K562 (cell line): ENCODE results near the gene TEX54. TPM values are rescaled to one million over a fixed set of nuclear protein-coding genes. Genes with fewer than 3 reads are reported as not detected.

Experiments
- CC2D1A ChIP-seq: fragments of 450-650 bp; IDR thresholded peaks from 2 replicates; pipeline ENCODE4 v1.6.1; 2017; ENCODE audit warnings: mild to moderate bottlenecking
- CHD7 ChIP-seq: fragments of 200-600 bp; sonication (generic); IDR thresholded peaks from one replicate; pipeline ENCODE4 v1.6.1; 2012; ENCODE audit warnings: mild to moderate bottlenecking, low read depth, low read length, inconsistent platforms
- FOXJ2 ChIP-seq: fragments of 200-800 bp; sonication (Bioruptor generic); IDR thresholded peaks from 2 replicates; pipeline ENCODE4 v1.6.1; 2016; ENCODE audit warnings: missing genetic modification characterization, missing compliant biosample characterization
- GABPA ChIP-seq: fragments of 200-800 bp; sonication (Bioruptor generic); conservative IDR thresholded peaks from 2 replicates; pipeline ENCODE4 v1.6.1; 2016; ENCODE audit warnings: low read depth, missing genetic modification characterization, missing compliant biosample characterization
- HNRNPL ChIP-seq: fragments of 200-400 bp; formaldehyde crosslinking; IDR thresholded peaks from 2 replicates; pipeline ENCODE4 v1.6.1; 2017; ENCODE audit warnings: low read depth, mild to moderate bottlenecking, low read length
- JUNB ChIP-seq: fragments of 450-650 bp; formaldehyde crosslinking; conservative IDR thresholded peaks from 2 replicates; pipeline ENCODE4 v1.4.0; 2020; ENCODE audit warnings: mild to moderate bottlenecking
- KLF6 ChIP-seq: fragments of 250-450 bp; sonication (Bioruptor Pico); IDR thresholded peaks from 2 replicates; pipeline ENCODE4 v1.4.0; 2020; ENCODE audit warnings: mild to moderate bottlenecking, moderate library complexity, borderline replicate concordance
- NFE2L1 ChIP-seq: fragments of 450-650 bp; IDR thresholded peaks from 2 replicates; pipeline ENCODE4 v1.6.1; 2016; ENCODE audit warnings: missing genetic modification characterization, low read depth, mild to moderate bottlenecking, missing compliant biosample characterization, moderate library complexity, borderline replicate concordance
- NR2C1 ChIP-seq, 2 experiments: fragments of 450-650 bp; IDR thresholded peaks; 2 replicates each; pipeline ENCODE4 v1.6.1; 2017; ENCODE audit warnings: mild to moderate bottlenecking in 2 of 2, antibody characterized with exemption in 1 of 2, inconsistent platforms in 1 of 2, missing compliant biosample characterization in 1 of 2, missing genetic modification characterization in 1 of 2
- RCOR1 ChIP-seq, 2 experiments: IDR thresholded peaks; 2 replicates each; pipeline ENCODE4 v1.6.1; 2012; ENCODE audit warnings: low read depth in 2 of 2, low read length in 2 of 2, borderline replicate concordance in 1 of 2, improper control_type of control experiment in 1 of 2
- SMC3 ChIP-seq: conservative IDR thresholded peaks from 2 replicates; pipeline ENCODE4 v1.6.1; 2011; ENCODE audit warnings: low read depth, low read length, improper control_type of control experiment; ENCODE audit not compliant: insufficient read depth
- ZNF436 ChIP-seq: fragments of 250-450, 450-650 bp; sonication (Bioruptor Pico); formaldehyde crosslinking; IDR thresholded peaks from 2 replicates; pipeline ENCODE4 v1.7.0; 2020; ENCODE audit warnings: mild to moderate bottlenecking
- ZNF780A ChIP-seq: fragments of 250-450 bp; sonication (Bioruptor Pico); IDR thresholded peaks from 2 replicates; pipeline ENCODE4 v1.5.0; 2021; ENCODE audit warnings: mild to moderate bottlenecking
- polyA plus RNA-seq, 8 experiments: library from polyadenylated mRNA; depleted of rRNA in 4 of 8; stranded (reverse) in 5 of 8; unstranded in 3 of 8; fragments of >200 nt; fragmentation: Nextera tagmentation in 2 of 8; fragmentation: Illumina TruSeq in 1 of 8; extraction: Ambion mirVana in 2 of 8; extraction: Trizol in 1 of 8; gene quantifications; 2 replicates each; pipeline versions ENCODE4 v1.2.1 to v1.2.3, GENCODE V29; 2011 to 2014; ENCODE audit warnings: inconsistent platforms in 1 of 8, missing spikeins in 1 of 8
- total RNA-seq, 7 experiments: library from RNA; depleted of rRNA in 6 of 7; stranded (reverse); fragments of >200 nt in 6 of 7; fragmentation: Illumina TruSeq in 2 of 7; extraction: Trizol in 2 of 7; gene quantifications; 2 replicates each; pipeline versions ENCODE4 v1.2.1 to v1.2.3, GENCODE V29; 2011 to 2021; ENCODE audit warnings: low replicate concordance in 1 of 7
- TF ChIP-seq, protein P1 (sequence below): fragments of 450-650 bp; IDR thresholded peaks from one replicate; pipeline ENCODE4 v1.6.1; 2018; ENCODE audit warnings: mild to moderate bottlenecking, moderate library complexity; ENCODE audit not compliant: partially characterized antibody

The TEX54 gene
- total and polyA plus RNA-seq, 9 of the 15 experiments (the other 6 are each of a cell fraction or from before 2014, with no cell fraction given), result not detected

DNA sequence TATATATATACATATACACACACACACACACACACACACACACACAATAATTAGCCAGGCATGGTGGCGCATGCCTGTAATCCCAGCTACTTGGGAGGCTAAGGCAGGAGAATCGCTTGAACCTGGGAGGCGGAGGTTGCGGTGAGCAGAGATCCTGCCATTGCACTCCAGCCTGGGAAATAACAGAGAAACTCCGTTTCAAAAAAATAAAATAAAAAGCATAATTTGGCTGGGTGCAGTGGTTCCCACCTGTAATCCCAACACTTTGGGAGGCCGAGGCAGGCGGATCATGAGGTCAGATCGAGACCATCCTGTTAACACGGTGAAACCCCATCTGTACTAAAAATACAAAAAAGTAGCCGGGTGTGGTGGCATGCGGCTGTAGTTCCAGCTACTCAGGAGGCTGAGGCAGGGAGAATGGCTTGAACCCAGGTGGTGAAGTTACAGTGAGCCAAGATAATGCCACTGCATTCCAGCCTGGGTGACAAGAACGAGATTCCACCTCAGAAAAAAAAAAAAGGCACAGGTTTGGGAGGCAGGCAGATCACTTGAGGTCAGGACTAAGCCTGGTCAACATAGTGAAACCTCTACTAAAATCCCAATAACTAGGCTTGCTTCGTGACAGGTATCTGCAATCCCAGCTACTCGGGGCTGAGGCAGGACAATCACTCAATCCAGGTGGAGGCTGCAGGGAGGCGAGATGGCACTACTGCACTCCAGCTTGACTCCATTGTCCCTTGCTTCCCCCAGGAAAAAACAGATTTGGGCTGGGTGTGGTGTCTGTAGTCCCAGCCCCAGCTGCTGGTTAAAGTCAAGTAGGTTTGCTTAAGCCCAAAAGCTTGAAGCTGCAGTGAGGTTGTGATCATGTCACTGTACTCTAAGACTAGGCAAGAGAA, 18.5 kb upstream of the TEX54 start (continued):
- no peak for TF ChIP-seq NFE2L1 (tag)
- no peak for TF ChIP-seq CHD7
- no peak for TF ChIP-seq JUNB (CRISPR knock-in tag)
- no peak for TF ChIP-seq GABPA
- peak; percentile 4; the same call in 1 of the 2 replicates for TF ChIP-seq ZNF436
- TF ChIP-seq KLF6, result no peak
- no peak for TF ChIP-seq HNRNPL
- TF ChIP-seq ZNF780A (CRISPR knock-in tag), result no peak
- no peak for TF ChIP-seq CC2D1A
- TF ChIP-seq NR2C1 (IDR thresholded peaks at IDR 0.05), result no peak
- TF ChIP-seq NR2C1 (tag; IDR thresholded peaks at IDR 0.05), result no peak
- peak; percentile 18 to 49; a peak in 2 of 4 replicates for TF ChIP-seq RCOR1 (IDR thresholded peaks at IDR 0.05; ENCODE audit: borderline replicate concordance in 1 of 2, low read depth in 2 of 2, low read length in 2 of 2)
- TF ChIP-seq, protein P1, sequence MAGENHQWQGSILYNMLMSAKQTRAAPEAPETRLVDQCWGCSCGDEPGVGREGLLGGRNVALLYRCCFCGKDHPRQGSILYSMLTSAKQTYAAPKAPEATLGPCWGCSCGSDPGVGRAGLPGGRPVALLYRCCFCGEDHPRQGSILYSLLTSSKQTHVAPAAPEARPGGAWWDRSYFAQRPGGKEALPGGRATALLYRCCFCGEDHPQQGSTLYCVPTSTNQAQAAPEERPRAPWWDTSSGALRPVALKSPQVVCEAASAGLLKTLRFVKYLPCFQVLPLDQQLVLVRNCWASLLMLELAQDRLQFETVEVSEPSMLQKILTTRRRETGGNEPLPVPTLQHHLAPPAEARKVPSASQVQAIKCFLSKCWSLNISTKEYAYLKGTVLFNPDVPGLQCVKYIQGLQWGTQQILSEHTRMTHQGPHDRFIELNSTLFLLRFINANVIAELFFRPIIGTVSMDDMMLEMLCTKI, result no peak
- TF ChIP-seq FOXJ2 (tag), result no peak
- TF ChIP-seq SMC3, result 0 out of 2 replicates have a peak, but pooled peaks have one; percentile 8
